ENCODE results near the gene SLC4A5.

SLC4A5 gene, protein sequence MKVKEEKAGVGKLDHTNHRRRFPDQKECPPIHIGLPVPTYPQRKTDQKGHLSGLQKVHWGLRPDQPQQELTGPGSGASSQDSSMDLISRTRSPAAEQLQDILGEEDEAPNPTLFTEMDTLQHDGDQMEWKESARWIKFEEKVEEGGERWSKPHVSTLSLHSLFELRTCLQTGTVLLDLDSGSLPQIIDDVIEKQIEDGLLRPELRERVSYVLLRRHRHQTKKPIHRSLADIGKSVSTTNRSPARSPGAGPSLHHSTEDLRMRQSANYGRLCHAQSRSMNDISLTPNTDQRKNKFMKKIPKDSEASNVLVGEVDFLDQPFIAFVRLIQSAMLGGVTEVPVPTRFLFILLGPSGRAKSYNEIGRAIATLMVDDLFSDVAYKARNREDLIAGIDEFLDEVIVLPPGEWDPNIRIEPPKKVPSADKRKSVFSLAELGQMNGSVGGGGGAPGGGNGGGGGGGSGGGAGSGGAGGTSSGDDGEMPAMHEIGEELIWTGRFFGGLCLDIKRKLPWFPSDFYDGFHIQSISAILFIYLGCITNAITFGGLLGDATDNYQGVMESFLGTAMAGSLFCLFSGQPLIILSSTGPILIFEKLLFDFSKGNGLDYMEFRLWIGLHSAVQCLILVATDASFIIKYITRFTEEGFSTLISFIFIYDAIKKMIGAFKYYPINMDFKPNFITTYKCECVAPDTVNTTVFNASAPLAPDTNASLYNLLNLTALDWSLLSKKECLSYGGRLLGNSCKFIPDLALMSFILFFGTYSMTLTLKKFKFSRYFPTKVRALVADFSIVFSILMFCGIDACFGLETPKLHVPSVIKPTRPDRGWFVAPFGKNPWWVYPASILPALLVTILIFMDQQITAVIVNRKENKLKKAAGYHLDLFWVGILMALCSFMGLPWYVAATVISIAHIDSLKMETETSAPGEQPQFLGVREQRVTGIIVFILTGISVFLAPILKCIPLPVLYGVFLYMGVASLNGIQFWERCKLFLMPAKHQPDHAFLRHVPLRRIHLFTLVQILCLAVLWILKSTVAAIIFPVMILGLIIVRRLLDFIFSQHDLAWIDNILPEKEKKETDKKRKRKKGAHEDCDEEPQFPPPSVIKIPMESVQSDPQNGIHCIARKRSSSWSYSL

DNA sequence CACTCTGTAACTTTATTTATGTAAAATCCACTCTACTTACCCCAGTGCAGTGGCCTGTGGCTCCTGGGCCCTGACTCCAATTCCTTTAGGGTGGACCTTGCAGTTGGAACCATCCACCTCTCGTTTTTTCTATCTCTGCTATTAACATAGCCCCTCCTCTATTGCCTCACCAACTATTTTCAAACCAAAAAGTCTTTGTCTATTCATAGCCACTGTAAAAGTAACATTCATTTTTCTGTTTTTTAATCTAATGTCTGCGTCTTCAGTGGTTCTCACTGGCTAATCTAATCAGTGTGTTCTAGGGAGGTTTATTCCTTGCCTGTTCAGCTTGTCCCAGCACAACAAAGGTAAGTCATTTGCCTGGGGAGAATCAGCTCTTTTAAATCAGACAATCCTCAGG is at the start of gene SLC4A5:
SLC4A5 (minus strand) TSS at position 101 of the 400 bp plus-strand sequence. CDS start 28,393 bp downstream, outside the sequence.
- DNase-seq (ENCODE audit: extremely low read depth in 1 of 2, low read depth in 1 of 2): no peak

DNA sequence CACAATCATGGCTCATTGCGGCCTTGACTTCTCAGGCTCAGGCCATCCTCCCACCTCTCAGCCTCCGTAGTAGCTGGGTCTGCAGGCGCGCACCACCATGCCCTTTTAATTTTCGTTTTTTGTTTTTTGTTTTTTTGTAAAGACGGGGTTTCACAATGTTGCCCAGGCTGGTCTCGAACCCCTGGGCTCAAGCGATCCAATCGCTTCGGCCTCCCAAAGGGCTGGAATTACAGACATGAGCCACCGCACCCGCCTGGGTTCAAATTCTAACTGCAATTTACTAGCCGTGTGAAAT is 49.2 kb upstream of the SLC4A5 start:
- DNase-seq (ENCODE audit: extremely low read depth in 1 of 2, low read depth in 1 of 2): no peak

DNA sequence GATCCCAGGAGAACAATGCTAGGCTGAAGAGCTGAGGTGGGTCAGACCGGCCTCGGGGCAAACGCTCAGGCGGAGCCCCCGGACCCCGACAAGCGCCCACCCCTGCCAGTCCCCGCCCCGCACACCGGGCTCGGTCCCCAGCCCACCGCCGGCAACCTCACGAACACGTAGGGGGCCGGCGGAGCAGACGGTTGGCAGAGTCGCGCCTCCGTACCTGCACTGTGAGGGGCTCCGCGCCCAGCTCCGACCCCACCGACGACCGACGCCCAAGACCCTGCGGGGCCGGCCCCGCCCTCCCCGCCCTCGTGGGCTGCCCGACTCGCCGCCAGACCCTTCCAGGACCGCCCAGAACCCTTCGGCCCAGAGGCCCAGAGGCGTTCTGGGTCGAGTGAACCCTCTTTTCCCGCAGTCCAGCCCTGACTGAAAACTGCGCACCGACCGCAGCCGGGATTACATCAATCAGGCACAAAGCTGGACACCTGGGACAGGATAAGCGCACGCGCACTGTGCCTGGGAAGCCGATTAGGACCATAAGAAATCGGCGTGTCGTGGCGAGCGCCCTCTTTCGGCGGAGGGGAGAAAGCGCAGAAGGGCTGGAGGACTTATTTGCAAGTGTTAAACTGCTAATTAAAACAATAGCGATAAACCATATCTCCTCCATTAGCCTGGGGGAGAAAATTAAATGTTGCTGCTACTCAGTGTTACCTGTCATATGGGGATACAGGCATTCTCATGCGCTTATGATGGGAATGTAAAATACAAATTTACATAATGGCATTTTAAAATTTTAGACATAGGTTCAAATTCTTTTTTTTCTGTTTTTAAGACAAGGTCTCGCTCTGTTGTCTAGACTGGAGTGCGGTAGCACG is 48.6 kb upstream of the SLC4A5 start:
- DNase-seq (ENCODE audit: extremely low read depth in 1 of 2, low read depth in 1 of 2): peak; percentile 91 to 95

DNA sequence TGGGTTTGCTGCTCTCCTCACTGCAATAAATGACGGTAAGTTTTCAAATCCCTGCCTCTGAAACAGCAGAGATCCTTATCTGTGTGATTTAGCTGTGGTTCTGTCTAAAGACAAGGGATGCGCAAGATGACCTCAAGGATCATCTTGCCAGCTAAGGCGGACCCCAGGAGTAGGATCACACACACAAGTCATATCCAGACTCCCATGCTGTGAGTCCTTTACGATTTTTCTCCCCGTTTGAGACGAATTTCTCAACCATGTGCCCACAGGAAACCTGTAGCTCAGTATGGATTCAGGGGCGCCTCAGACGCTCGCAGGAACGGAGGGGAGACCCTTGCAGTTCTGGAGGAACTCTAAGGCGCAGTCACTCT is 48.0 kb upstream of the SLC4A5 start:
- DNase-seq (ENCODE audit: extremely low read depth in 1 of 2, low read depth in 1 of 2): no peak

DNA sequence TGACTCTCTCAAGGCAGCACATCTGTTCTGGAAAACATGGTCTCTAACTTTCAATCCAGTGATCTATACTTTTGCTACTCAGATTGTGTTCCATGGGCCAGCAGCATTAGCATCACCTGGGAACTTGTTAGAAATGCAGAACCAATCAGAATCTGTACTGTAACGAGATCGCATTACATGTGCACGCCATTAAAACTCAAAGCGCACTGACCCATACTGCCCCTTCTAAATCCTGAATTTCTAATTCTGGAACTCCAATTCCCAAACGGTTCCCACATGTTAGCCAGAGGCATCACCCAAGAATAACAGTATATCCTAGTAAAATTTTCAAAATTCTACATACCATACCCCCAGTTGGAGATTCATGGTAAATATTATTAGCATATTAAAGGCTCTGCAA is 47.4 kb upstream of the SLC4A5 start:
- DNase-seq (ENCODE audit: extremely low read depth in 1 of 2, low read depth in 1 of 2): no peak

DNA sequence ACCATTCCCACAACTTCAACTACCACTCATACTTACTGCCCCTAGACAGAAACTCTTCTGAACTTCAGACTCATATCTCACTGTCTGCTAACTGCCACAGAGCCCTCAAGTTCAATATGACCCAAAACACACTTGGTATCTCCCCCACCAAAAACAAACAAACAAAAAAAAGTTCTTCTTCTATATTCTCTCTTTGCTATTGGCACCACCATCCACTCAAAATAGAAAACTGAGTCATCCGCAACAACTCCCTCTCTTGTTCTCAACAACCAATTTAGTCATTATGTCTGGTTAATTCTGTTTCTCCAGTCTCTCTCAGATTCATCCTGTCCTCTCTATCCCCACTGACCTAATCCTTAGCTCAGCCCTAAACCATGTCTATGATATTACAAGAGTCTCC is 44.1 kb upstream of the SLC4A5 start:
- no peak for DNase-seq (ENCODE audit: extremely low read depth in 1 of 2, low read depth in 1 of 2)

DNA sequence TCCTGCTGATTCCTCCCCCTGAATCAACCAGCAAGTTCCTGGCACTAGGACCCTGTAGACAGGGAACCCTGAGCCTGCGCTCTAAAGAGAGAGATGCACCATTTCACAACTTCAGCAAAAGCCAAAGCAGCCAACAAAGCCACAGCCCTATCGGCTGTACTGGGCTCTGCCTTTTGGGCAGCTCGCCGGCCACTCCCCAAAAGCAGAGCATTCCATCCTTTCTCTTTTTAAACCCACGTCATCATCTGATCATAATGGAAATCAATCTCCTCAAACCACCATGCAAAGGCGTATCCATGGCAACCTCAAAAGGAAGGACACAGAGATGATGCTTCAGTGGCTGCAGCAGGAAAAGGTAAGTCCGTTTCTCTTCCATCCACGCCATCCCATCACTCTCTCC is 42.2 kb upstream of the SLC4A5 start:
- no peak for DNase-seq (ENCODE audit: extremely low read depth in 1 of 2, low read depth in 1 of 2)

DNA sequence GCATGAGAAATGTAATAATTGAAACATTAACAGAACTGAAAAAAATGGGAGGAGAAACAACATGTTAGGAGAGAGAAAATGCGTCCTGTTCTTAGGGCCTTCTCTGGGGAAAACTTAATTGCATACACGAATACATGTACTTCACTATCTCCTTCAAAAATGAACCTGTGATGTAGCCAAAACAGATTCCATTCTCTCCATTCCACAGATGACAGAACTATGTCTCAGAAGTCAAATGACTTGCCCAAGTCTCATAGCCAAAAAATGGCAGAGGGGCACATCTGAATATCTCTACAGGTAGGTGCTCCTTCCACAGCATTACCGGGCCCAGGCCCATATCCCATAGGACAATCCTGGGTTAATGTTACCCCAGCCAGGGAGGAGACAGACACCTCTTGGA is 40.8 kb upstream of the SLC4A5 start:
- DNase-seq (ENCODE audit: extremely low read depth in 1 of 2, low read depth in 1 of 2): no peak

DNA sequence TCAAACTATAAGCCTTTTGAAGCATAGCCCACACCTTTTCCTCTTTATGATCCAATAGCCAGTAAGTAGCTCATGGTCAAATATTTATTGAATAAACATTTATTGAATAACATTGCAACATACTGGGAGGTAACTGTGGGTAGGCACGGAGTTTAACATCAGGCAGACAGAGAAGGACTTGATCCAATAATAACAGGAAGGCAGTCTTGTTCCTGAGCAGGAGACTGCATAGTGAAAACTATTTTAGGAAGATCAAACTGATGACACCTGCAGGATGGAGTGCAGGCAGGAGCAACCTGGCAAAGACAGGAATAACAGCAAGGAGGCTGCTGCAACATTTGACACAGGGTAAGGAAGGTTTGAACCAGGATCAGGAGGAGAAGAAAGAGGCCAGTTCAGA is 40.0 kb upstream of the SLC4A5 start:
- DNase-seq (ENCODE audit: extremely low read depth in 1 of 2, low read depth in 1 of 2): no peak

DNA sequence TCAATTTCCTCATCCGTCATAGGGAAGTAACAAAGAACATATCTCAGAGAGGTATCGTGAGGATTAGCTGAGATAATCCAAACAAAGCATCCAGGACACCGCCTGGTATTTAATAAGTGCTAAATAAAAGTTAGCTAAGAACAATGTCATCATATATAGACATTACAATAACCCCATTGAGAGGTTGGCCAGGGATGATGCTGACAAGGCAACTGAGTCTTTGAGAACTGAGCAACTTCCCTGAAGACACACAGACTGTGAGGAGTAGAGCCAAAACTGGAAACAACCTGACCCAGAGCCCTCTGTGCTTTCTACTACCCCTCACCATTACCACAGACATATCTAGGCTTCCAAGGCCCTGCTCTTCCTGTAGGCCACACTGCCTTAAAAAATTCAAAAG is 38.5 kb upstream of the SLC4A5 start:
- no peak for DNase-seq (ENCODE audit: extremely low read depth in 1 of 2, low read depth in 1 of 2)

DNA sequence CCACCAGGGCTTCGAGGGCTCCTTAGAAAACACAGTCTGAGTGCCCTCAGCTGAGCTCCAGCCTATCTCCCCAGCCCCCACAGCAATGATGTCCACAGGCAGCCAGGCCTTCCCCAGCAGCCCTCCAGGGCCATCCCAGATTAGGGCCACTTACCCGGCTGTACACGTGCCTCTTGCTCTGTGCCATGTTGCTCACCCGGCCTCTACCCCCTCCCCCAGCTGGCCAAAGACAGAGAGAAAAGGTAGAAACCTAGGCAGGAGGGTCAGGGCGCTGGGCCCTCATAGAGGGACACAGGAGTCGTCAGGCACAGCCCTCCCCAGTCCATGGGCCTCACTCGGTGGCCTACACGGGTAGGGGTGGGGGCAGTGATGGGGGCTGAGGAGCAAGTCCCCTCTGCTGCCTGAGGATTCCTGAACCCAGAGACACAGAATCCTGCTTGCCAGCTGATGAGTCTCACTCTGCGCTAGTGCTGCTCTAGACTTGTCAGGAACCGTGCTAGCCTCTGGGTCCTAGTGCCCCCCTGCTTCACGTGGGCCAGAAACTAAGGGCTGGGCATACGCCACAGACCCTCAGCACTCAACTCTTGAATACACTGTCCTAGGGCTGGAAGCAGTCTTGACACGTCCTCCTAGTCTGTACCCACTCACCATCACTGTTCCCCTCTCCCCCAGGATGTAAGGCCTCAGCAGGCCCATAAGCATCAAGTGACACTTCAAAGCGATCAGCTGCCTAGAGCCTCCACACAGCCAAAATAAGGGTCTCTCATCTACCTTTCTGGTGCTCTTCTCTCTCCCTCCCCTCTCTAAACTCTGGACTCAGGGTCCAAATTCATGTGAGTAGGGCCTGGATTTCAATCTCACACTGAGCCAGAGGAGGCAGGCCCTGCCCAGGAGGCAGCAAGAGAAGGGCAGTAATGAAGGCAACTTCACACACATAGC is 36.9 kb upstream of the SLC4A5 start, which contains the start of gene DCTN1:
DCTN1 (minus strand) TSS at position 461 of the 939 bp plus-strand sequence; CDS start at position 187, 274 bp downstream.
- DNase-seq (ENCODE audit: extremely low read depth in 1 of 2, low read depth in 1 of 2): no peak

DNA sequence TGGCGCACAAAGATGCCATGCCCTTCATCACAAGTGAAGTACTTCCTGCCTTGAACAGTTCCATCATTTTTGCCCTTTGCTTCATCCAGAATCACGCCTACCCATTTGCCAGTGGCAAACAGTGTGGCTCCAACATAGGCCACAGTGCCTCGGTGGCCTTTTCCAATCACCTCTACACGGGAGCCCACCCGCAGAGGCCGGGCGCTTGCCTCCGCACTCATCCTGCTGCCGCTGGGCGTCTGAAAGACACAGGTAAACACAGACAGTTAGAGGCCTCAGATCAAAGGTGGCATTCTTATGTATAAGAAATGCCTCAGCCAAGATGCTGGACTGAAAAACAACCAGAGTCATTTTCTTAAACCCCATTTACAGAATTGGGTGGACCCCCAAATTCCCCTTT is 34.8 kb upstream of the SLC4A5 start:
- no peak for DNase-seq (ENCODE audit: extremely low read depth in 1 of 2, low read depth in 1 of 2)

DNA sequence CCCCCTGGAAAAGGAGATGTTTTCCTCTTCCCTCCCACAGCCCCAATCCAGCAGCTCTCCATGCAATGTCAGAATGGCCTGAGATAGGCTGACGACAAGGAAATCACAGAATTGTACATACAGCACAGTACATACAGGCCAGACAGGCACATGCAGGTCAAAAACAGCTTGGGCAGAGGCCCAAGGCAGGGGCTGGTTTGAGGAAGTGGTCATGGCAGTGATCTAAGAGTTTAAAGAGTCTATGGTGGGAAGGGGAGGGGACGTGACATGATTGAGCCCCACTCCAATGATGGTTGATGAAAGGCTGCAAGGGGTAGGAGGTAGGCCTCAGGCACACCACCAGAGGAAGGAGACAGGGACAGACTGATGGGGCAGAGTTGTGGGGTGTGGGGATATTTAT is 32.6 kb upstream of the SLC4A5 start:
- no peak for DNase-seq (ENCODE audit: extremely low read depth in 1 of 2, low read depth in 1 of 2)

DNA sequence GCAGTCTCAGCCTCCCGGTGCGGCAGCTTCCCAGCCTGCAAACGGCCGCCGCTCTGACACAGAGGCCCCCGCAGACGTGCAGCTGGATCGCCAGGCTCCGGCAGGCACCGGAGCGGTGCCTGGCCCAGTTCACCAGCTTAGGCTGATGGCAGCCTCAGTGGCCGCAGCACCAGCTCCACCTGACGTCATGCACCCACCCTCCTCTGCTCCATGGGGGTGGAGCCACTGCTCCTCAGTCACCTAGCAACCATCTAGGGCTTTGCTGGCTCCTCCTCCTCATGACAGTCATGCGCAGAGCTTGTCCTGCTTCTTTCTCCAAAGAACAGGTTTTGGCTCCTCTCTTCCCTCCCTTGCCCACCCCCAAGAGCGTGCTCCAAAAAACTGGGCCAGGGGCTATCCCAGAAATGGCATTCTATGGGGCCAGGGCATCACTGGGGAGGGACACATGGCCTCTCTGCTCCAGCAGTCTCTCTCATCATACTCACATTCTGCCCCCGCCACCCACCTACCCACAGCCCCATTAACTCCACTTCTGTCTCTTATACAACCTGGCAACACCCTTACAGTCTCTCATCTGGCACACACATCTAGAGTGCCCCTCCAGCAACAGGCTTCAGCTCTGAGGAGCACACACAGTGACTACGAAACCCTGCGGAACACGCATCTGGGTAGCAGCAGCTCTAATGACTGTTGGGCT is 31.4 kb upstream of the SLC4A5 start:
- no peak for DNase-seq (ENCODE audit: extremely low read depth in 1 of 2, low read depth in 1 of 2)

DNA sequence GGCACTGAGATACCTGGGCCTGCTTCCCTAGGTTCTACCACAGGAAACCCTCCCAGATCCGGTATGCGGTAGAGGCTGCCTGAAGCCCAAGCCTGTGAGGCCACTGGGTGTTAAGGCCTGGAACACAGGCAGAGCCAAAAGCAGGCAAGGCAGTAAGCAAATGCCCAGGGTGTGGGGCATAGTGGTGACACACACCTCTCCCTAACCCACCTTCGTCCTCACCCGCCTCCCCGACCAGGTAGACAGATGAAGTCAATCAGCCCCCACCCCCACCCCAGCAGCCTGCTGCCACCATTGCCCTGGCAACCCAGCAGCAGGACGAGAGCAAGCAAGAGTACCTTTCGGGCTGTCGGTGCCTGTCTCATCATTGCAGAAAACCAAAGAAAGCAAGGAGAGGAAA is 30.8 kb upstream of the SLC4A5 start:
- DNase-seq (ENCODE audit: extremely low read depth in 1 of 2, low read depth in 1 of 2): no peak

DNA sequence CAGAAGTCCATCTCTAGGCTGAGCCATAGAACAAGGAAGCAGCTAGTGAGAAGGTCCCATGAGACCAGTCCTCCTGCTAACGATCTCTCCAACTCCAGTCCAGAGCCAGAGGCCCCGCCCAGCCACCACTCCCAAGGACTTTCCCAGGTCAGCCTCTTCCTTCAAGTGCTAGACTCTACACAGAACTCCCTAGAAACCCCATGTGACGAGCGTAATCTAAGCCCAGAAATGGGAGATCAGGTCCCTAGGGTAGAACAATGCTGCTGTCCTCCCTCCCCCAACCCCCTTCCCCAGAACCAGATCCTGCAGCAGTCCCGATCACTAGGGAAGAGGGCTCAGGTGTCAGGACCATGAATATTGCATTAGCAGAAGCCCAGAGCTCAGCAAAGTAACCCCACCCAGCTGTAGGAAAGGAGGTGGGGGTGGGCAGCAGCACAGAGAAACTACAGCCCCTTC is 30.0 kb upstream of the SLC4A5 start:
- DNase-seq (ENCODE audit: extremely low read depth in 1 of 2, low read depth in 1 of 2): no peak

DNA sequence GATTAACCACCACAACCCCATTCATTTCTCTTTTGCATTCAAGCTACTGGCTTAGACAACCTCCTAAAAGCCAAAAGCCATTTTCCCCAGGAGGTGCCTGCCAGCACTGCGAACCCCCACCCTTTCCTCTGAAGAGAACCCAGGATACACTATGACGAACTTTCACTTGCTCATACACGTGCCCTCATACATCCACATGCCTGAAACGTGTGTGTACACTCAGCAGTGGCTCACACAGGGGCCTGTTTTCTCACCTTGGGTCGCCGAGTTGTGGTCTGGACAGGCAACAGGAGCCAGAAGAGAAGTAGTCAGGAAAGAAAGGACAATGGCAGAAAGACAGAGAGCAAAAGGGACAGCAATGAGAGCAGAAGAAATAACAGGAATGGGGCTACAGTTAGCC is 29.5 kb upstream of the SLC4A5 start:
- DNase-seq (ENCODE audit: extremely low read depth in 1 of 2, low read depth in 1 of 2): no peak

DNA sequence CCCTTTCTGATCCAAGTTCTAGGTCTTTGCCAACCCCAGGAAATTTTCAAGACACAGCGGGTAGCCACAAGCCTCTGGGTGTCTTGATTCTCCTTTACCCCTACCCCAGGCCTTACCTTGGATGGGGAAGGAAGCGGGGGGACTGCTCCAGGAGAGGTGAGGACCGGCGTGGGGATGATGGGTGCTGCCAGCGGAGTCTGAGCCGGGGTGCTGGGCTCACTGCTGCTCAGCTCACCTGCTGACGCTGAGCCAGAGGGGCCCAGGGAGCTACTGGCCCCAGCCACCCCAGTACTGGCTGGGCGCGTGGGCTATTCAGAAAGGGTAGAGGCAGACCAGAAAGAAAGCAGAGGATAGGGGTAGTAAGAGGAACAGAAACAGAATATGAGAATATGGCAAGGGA is 28.2 kb upstream of the SLC4A5 start:
- DNase-seq (ENCODE audit: extremely low read depth in 1 of 2, low read depth in 1 of 2): no peak

DNA sequence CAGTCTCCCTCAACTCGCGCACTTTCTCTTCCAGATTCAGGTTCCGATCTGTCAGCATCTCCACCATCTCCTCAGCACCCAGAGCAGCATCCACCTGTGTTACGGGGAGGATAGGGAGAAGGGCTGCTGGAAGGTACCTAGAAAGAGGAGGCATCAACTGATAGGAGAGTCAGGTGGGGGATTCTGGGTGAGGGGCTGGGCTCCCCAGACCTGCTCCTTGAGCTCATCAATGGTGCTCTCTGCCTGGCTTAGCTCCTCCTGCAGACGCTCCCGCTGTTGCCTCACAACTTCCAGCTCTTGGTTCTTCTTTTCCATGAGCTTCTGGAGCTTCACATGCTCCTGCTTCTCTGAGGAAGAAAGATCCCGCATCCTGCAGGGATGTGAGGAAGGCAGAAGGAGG is 26.8 kb upstream of the SLC4A5 start:
- no peak for DNase-seq (ENCODE audit: extremely low read depth in 1 of 2, low read depth in 1 of 2)
